GM21619 (cell line): Measurements from ENCODE around the gene NUP93.

ENCODE experiments used
- ATAC-seq: cut with Tn5 transposase; IDR thresholded peaks from one replicate; pipeline ENCODE4 v1.9.1; 2021; ENCODE audit not compliant: unreplicated experiment

NUP93 gene

DNA sequence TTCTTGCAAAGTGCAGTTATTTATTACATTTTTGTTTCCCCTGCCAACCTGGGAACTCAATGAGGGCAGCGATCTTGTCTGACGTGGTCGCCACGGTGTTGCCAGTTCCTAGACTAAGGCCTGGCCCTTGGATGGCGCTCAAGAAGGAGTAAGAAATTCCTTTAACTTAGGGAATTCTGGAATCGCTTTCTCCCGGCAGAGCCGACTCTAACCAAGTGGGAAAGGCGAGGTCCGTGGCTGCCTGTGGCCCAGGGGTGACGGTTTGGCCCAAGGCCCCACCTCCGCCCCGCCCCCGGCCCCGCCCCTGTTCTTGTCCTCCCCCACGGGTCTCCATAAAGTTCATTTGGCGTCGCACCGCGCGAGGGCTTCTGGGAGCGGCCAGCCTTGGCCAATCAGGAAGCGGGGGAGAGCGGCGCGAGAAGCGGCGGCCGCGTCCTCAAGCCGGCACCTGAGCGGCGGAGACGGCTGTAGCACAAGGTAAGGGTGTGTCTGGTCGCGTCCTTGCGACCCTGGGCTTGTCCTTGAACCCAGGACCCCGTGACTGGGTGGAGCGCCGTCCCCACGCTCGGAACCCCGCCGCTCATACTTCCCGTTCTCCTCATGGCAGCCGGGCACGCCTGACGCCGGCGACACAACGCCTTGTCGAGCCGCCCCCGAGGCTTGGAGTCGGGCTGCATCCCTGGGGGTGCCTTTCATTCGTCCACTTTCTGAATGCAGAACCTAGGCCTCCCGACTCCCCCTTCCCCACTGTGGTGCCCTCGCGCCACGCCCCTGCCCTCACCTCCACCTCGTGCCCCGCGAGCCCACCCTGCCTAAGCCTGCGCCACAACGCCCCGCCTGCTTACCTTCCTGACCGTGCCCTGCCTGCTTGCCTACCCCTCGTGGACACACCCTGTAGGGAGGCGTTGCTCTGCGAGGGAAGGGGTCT is at the start of gene NUP93:
TSS of gene NUP93 (plus strand) at position 395 of the 928 bp plus-strand sequence. CDS start 18,119 bp downstream, outside the sequence.
- ATAC-seq = peak; percentile 79

DNA sequence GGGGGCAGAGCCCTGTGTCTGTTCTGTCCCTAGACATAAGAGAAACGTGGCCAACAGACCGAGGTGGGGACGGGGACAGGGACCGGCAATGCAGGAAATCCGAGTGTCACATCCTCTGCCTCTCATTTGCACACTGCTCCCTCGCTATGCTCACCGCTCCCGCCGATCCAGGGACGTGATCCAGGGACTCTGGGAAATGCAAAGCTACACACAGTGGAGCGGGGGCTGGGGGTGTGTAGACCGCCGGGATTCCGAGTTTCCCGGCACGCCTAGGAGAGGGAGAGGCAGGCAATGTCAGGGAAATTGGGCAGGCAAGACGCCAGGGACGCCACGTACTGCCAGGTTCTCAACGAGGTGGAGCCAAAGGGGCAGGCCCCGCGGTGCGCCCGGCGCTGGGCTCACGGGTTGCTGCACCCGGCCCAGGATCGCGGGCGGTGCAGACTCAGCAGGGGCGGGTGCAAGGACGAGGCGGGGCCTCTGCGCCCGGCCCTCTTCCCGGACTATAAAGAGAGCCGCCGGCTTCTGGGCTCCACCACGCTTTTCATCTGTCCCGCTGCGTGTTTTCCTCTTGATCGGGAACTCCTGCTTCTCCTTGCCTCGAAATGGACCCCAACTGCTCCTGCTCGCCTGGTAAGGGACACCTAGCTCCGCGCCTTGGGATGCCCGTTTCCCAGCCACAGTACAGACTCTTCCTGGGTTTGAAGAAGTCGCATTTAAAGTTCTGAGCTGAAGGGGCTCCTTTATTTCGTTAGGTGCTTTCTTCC is 47.8 kb upstream of the NUP93 start, which contains the start of gene MT1X:
TSS of gene MT1X (plus strand) at position 532 of the 764 bp plus-strand sequence. CDS start at position 603, 71 bp downstream.
- ATAC-seq = peak; percentile 97

DNA sequence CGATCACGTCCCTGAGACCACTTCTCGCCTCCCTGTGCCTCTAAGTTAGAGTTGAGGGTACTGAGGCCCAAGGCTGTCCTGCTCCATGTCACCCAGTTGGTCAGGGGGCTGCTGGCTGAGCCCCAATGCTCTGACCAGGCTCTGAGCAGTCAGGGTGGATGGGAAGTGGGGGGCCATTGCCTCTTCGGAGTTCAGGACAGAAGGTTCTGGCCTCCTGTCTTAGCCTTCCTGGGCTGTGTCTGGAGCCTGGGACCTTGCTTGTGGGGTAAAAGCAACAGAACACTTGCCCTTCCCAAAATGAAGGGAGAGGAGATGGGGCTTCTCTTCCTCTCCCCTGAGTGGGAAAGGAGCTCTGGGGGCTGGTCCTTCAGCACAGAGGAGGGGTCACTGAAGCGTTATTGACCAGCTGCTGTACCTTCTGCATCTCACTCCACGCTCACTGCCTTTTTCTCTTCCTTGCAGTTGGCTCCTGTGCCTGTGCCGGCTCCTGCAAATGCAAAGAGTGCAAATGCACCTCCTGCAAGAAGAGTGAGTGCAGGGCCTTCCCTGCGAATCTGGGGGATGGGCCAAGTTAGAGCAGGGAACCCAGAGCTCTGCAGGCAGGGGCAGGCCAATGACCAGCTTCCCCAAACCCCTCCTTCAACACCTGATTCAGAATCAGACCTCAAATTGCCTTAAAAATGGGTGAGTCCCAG is 47.1 kb upstream of the NUP93 start:
- no peak for ATAC-seq

DNA sequence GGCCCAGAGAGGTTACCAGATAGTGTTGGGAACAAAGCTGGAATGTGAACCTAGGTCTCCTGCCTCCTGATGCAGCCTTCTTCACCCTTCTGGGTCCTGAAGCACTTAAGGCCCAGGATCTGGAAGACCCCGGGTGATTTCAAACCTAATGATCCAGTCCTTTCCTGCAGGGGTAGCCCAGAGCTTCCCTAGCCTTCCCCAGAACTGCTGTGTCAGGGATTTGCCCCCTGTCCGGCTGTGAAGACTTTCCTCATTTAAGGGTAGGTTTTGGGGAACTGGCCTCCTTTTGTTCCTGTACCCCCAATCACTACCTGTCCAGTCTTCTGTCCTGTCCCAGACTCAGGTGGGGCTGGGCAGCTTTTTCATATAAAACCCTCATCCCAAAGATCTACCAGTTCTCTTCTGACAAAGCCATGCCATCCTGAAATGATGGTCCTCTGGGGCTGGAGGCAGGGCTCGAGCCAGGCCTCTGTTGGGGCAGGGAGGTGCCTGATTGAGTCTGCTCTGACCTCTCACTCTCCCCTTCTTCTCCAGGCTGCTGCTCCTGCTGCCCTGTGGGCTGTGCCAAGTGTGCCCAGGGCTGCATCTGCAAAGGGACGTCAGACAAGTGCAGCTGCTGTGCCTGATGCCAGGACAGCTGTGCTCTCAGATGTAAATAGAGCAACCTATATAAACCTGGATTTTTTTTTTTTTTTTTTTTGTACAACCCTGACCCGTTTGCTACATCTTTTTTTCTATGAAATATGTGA is 46.3 kb upstream of the NUP93 start:
- ATAC-seq = no peak

DNA sequence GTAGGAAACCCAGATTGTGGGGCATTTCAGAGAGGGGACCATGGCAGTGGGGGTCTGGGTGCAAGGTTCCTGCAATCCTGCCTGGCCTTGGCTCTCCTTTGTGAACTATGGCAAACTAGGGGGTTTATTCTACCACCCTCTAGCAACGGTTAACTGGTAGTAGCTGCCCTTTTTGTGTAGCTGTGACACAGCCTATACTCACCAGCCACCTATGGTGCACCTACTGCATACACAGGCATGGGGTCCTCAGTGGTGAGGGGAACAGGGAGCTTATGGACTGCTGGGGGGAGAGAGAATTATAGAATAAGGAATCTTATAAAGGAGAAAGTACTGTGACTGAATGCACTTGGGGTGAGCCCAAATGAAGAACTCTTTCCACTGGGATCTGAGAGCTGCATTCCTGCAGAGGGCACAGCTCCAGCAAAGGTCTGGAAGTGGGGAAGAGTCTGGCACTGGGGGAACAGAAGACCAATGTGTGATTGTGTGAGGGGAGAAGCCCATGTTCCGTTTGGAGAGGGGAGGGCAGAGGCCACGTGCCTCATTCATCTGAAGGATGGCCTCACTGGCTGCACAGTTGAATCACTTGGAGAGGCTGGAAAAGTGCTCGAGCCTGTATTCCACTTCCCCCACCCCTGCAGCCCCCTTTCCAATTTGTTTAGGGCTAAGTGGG is 45.5 kb upstream of the NUP93 start:
- ATAC-seq = no peak

DNA sequence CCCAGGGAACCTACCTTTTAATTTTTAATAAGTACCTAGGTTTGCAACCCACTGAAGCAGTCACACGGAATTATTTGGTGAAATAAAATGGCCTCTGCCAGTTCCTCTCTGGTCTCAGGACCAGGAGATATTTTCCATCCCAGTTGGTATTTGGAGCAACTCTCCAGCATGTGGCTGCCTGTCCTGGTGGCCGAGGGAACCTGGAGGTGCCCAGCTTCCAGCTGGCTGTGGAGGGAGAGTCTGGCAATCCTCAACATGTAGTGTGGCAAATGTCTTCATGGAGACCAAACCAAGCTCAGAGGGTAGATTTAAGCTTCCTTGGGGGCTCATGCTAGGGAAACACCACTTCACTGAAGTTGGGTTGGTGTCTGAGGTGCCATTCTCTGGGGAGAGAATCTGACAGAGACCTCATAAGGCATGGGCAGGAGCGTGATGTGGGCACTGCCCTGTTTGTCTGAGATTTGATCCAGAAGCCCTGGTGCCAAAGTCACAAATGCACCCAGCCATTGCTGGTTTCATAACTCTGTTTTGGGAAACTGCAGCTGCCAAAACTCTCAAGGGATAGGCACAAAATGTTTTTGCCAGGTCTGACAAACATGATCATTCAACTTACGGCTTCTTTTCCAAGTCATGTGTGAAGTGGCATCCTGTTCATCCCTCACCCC is 44.9 kb upstream of the NUP93 start:
- ATAC-seq = no peak

DNA sequence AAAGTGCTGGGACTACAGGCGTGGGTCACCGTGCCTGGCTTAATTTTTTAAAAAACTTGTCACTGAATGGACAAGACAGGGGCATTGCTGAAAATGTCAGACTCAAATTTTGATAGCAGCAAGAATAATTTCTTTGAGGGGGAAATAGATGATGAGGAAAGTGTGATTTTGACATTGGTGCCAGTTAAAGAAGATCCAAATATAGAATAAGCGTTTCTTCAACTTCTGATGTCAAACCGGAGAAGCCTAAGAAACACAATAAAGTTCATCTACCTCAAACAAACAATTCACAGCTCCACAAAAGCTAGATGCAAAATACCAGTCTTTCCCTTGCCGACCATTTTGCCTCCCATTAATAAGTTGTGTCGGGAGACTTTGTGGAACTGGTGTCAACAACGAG is 43.2 kb upstream of the NUP93 start:
- ATAC-seq = no peak

DNA sequence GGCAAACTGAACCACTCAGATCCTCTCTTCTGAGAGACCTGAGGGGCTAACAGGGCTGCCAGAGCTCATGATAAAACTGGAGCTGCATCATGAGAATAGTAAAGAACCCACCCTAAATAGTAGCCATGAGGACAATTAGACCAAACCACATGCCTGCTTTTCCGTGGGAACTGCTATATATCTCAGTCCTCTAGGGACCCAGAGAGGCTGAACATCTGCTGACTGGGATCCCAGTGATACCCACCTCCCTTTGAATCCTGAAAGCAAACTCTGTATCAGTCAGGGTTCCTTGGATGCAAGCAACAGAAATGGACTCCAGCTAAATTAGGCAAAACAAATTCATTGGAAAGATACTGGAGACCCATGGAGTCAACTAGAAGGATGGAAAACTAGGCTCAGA is 41.2 kb upstream of the NUP93 start:
- no peak for ATAC-seq

DNA sequence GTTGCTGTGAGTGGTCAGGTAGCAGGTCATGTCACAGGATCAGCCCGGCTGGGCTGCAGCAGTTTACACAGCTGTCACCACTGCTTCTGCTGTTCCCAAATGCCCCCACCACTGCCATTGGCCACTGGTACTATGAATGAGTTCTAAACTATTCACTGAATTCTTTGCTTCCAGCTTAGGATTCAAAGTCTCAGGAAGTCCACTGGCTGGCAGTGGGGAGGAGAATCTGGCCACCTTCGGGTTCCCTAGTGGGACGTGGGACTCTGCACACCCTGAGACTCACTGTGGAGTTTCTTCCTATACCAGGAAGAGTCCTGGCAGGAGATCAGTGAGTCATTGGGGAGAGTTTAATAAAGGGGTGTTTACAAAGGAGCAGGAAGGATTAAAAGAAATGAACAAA is 40.8 kb upstream of the NUP93 start:
- ATAC-seq = no peak

DNA sequence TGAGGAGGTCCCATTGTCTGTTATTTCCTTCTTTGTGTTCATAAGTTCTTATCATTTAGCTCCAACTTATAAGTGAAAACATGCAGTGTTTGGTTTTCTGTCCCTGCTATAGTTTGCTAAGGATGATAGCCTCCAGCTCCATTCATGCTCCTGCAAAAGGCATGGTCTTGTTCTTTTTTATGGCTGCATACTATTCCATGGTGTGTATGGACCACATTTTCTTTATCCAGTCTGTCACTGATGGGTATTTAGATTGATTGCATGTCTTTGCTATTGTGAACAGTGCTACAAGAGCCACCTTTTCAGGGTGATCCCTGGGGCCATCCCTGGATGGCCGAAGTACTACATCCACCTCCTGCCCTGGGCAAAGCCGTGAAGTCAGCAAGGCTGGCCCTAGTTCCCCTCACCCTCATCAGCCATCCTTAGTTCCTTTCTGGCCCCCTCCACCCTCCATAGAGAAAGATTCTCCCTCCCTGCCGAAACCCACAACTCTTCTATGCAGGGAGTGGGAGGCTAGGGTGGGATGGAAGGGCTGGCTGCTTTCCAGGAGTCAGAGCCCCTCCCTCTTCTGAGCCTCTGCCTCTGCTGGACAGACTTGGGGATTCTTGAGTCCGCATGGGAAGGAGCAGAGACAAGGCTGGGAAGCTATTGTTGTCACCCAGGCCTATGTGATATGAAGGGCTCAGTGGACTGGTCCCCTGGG is 39.4 kb upstream of the NUP93 start:
- ATAC-seq = no peak

DNA sequence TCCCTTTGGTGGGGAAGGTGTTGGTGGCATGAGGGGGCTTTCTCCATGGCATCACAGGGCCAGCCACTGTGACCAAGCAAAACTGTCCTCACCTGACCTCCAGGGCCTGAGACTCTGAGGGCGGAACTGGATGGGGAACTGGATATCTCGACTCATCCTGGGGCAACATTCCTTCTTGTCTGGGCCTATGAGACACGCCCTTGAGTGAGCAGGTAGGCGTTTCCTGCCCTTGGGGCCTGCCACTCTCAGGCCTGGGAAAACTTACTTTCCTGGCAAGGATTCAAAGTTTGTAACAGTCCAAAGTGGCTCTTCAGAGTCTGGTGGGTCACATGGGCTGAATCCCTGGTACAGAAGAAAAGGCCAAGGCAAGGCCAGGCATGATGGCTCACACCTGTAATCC is 38.0 kb upstream of the NUP93 start:
- ATAC-seq = no peak

DNA sequence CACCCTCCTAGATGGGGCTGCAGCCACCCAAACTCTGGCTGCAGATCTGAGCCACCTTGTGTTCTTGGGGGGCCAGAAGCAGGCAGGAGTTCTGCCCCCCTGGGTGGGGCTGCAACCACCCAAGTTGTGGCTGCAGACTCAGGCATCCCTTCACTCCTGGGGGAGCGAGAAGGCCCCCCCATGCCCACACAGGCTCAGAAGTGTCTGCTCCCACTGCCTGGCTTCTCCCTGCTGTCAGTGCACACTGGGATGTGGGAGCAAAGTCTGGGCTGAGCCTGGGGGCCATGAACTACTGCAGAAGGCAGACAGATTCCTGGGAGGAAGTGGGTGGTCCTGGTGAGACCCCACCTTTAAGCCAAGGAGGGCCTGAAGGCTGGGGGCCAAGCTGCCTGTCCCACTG is 34.7 kb upstream of the NUP93 start:
- no peak for ATAC-seq

DNA sequence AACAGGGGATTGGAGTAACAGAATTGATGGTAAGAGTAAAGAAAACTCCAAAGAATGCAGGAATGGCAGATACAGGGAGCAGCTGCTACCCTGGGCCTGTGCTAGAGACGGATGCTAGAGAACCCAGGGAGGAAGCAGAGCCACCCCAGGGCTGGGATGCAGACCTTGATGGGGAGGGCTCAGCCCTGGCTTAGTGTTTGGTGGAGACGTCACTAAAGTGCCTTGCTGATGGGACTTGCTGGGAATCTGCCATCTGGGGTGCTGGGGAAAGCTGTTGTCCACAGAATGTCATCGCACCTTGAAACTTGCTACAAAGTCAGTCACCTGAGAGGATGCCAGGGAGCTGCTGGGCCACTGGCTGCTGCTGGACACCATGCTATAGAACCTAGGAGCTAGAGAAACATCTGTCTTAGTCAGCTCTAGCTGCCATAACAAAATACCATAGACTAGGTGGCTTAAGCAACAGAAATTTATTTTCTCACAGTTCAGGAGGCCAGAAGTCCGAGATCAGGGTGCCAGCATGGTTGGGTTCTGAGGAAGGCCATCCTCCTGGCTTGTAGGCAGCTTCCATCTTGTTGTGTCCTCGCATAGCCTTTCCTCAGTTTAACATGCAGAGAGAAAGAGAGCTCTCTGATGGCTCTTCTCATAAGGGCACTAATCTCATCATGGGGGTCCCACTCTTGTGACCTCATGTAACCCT is 32.3 kb upstream of the NUP93 start:
- no peak for ATAC-seq

DNA sequence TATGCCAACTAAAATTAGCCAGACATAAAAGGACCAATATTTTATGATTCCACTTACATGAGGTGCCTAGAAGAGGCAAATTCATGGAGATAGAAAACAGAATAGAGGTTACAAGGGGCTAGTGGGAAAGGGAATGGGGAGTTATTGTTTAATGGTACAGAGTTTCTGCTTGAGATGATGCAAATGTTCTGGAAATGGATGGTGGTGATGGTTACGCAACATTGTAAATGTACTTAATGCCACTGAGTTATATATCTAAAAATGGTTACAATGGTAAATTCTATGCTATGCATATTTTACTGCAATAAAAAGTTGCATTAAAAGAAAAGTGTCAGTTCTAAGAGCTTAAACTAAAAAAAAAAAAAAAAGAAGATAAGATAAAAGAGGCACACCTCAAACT is 29.7 kb upstream of the NUP93 start:
- no peak for ATAC-seq

DNA sequence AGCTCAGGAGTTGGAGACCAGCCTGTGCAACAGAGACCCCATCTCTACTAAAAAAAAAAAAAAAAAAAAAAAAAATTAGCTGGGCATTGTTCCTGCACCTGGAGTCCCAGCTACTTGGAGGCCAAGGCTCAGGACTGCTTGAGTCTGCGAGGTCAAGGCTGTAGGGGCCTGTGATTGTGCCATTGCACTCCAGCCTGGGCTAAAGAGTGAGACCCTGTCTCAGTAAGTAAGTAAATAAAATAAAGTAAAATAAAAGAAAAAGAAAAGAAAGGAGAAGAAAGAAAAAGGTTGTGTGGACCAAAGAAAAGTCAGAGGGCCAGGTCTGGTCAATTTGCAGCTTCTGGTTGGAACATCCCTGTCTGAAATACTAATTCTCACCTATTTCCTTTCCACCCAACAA is 29.3 kb upstream of the NUP93 start:
- no peak for ATAC-seq

DNA sequence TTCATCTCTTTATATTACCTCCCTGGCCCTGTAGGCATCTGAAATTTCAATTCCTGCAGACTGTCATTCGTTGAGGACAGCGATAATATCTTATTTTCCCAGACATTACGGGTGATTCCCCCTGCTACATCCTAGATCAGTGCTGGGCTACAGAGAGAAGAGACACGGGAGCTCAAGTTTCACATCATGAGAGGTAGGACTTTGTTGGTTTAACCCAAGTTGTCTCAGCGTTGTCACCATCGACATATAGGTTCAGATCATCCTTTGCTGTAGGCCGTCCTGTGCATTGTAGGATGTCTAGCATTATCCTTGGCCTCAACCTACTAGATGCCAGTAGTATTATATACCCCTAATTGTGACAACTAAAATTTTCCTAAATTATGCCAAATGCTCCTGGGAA is 28.4 kb upstream of the NUP93 start:
- ATAC-seq = no peak

DNA sequence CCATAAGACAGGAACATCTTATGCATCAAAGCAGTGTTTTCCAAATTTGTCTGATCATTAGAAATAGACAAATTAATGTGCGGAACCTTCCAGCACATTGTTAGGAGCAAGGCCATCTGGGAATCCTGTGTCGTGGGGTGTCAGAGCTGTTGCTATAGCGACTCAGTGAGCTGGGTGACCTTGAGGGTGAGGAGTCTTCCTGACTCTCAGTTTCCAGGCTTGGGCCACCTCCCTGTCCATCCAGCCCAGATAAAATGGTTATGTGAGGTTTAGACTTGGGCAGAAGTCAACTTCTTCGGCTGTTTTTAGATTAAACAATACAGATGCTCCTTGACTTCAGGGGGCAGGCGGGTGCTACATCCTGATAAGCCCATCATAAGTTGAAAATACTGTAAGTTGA is 27.1 kb upstream of the NUP93 start:
- ATAC-seq = no peak
